Testis (tissue), 3 donors: Measurements from ENCODE around the gene TRIM3. TPM values are rescaled to one million over a fixed set of nuclear protein-coding genes. Genes with fewer than 3 reads are reported as not detected.

ENCODE experiments used
- DNase-seq: peaks from one replicate; pipeline ENCODE4 v3.0.0-alpha.2; 2019
- H3K27ac ChIP-seq, 2 donors: fragments of 200-600 bp; sonication (generic); one replicate each; pipeline ENCODE4 v1.5.1; 2019
- H3K27me3 ChIP-seq: fragments of 200-600 bp; sonication (generic); one replicate; pipeline ENCODE4 v1.5.1; 2019
- H3K36me3 ChIP-seq: fragments of 200-600 bp; sonication (generic); one replicate; pipeline ENCODE4 v1.5.1; 2017; ENCODE audit warnings: low read depth; ENCODE audit errors: missing control alignments
- H3K4me1 ChIP-seq: fragments of 200-600 bp; sonication (generic); one replicate; pipeline ENCODE4 v1.5.1; 2019
- H3K4me3 ChIP-seq, 2 donors: fragments of 200-600 bp; sonication (generic); one replicate each; pipeline ENCODE4 v1.5.1; 2017 to 2019
- H3K9me3 ChIP-seq: fragments of 200-600 bp; sonication (generic); one replicate; pipeline ENCODE4 v1.5.1; 2017
- CTCF ChIP-seq, 3 experiments: fragments of 450-650 bp in 2 of 3; fragments of 200-600 bp in 1 of 3; sonication (generic) in 1 of 3; IDR thresholded peaks; one replicate each; pipeline ENCODE4 v1.5.1; 2016 to 2019; ENCODE audit warnings: antibody characterized with exemption in 3 of 3, mild to moderate bottlenecking in 2 of 3, moderate library complexity in 1 of 3
- POLR2A ChIP-seq: fragments of 450-650 bp; IDR thresholded peaks from one replicate; pipeline ENCODE4 v1.6.1; 2017; ENCODE audit warnings: antibody characterized with exemption, mild to moderate bottlenecking, moderate library complexity
- whole genome bisulfite sequencing, 2 donors: methylation state at CpG; one replicate each; pipeline ENCODE4 v1.1.5; 2018; 5-methylcytosine and 5-hydroxymethylcytosine counted together
- intact Hi-C: fragments of 100-400 bp; cut with DNase I; formaldehyde crosslinking; loops from one replicate; pipeline ENCODE4 v1.15.1; 2023; ENCODE audit warnings: low total_unique reads
- polyA plus RNA-seq: library from polyadenylated mRNA; stranded (reverse); fragments of 350-450 nt; fragmentation: Illumina TruSeq; extraction: RNeasy Lipid Tissue Mini Kit (QIAGEN cat#74804); gene quantifications from one replicate; pipeline ENCODE4 v1.2.3, GENCODE V29; 2014; ENCODE audit warnings: low read depth, low replicate concordance; ENCODE audit not compliant: insufficient read depth
- total RNA-seq, 2 donors: library from RNA; depleted of rRNA; stranded (reverse); fragments of >200 nt; gene quantifications; one replicate each; pipeline ENCODE4 v1.2.3, GENCODE V29; 2016

TRIM3 gene
- total and polyA plus RNA-seq, 3 donors from 2014 or later, result 15.0 to 29.4 (median 29.4) TPM

- H3K36me3 ChIP-seq, result no peaks in the 10 kb centered on the region
- intact Hi-C loops, result no loop called here
Observed at GRCh38 chr11:6402561-6402981, 71.2 kb downstream of the TRIM3 start.

GRCh38 chr11:6402061-6402470 is 71.7 kb downstream of the TRIM3 start:
- TF ChIP-seq CTCF (IDR thresholded peaks at IDR 0.05) (no peak), POLR2A (no peak)
- intact Hi-C loops, result no loop called here
- H3K36me3 ChIP-seq, result no peaks in the 10 kb centered on the region

More at GRCh38 chr11:6402561-6402981, 71.2 kb downstream of the TRIM3 start:
- Histone ChIP-seq H3K9me3 (no peaks in the 10 kb centered on the region), H3K27me3 (no peaks in the 10 kb centered on the region), H3K4me1 (peaks cover under 1% of the 10 kb centered on the region), H3K4me3 (no peak overlapping the region), H3K27ac (no peak overlapping the region)
- WGBS, 2 donors, result 88 to 96% methylated on average over 7 of the region's 7 CpGs
- TF ChIP-seq POLR2A, result no peak
- TF ChIP-seq CTCF (IDR thresholded peaks at IDR 0.05), result no peak
- no peak for DNase-seq

GRCh38 chr11:6401464-6401863 is 72.3 kb downstream of the TRIM3 start:
- DNase-seq, result no peak
- Histone ChIP-seq H3K27me3 (no peaks in the 10 kb centered on the region), H3K36me3 (no peaks in the 10 kb centered on the region), H3K9me3 (no peaks in the 10 kb centered on the region), H3K4me3 (no peak overlapping the region), H3K4me1 (peaks cover 7% of the 10 kb centered on the region), H3K27ac (no peak overlapping the region)
- intact Hi-C loops, result no loop called here
- TF ChIP-seq POLR2A, result no peak
- no peak for TF ChIP-seq CTCF (IDR thresholded peaks at IDR 0.05)
- WGBS, 2 donors, result 99 to 100% methylated on average over 1 to 7 of the region's 7 CpGs

More at GRCh38 chr11:6402061-6402470, 71.7 kb downstream of the TRIM3 start:
- DNase-seq, result no peak
- no peaks in the 10 kb centered on the region for H3K27me3 ChIP-seq
- peaks cover 4% of the 10 kb centered on the region for H3K4me1 ChIP-seq
- 90% methylated on average over 12 of the region's 12 CpGs for WGBS, 2 donors
- no peak overlapping the region for H3K27ac ChIP-seq
- H3K4me3 ChIP-seq, result no peak overlapping the region
- H3K9me3 ChIP-seq, result no peaks in the 10 kb centered on the region

GRCh38 chr11:6400431-6401345 is 73.1 kb downstream of the TRIM3 start:
- WGBS, 2 donors, result 94 to 96% methylated on average over 14 to 15 of the region's 15 CpGs
- Histone ChIP-seq H3K9me3 (no peaks in the 10 kb centered on the region), H3K36me3 (no peaks in the 10 kb centered on the region), H3K4me3 (no peak overlapping the region), H3K27ac (no peak overlapping the region), H3K27me3 (no peaks in the 10 kb centered on the region), H3K4me1 (peaks cover 7% of the 10 kb centered on the region)
- intact Hi-C loops, result no loop called here
- no peak for TF ChIP-seq CTCF (IDR thresholded peaks at IDR 0.05)
- no peak for TF ChIP-seq POLR2A
- DNase-seq, result no peak

Other genes starting within 250 kb of the TRIM3 start
- gene FHIP1B, start 239.3 kb downstream of the TRIM3 start, total RNA-seq, result 100 to 1,000 TPM; 134 to 156 TPM
- 98.3 TPM for gene FHIP1B, start 239.3 kb downstream of the TRIM3 start, polyA plus RNA-seq
- 1 to 10 TPM; 7.9 to 9.1 TPM for gene CNGA4, start 234.9 kb downstream of the TRIM3 start, total RNA-seq
- 14.4 TPM for gene CNGA4, start 234.9 kb downstream of the TRIM3 start, polyA plus RNA-seq
- gene CCKBR, start 214.1 kb downstream of the TRIM3 start, total RNA-seq, result under 1 TPM; 0.37 to 0.63 TPM
- gene CCKBR, start 214.1 kb downstream of the TRIM3 start, polyA plus RNA-seq, result 0.47 TPM
- gene CAVIN3, start 153.4 kb downstream of the TRIM3 start, total RNA-seq, result 100 to 1,000 TPM; 103 to 177 TPM
- 237 TPM for gene CAVIN3, start 153.4 kb downstream of the TRIM3 start, polyA plus RNA-seq
- 10 to 100 TPM; 30.4 to 41.2 TPM for gene SMPD1, start 83.5 kb downstream of the TRIM3 start, total RNA-seq
- gene SMPD1, start 83.5 kb downstream of the TRIM3 start, polyA plus RNA-seq, result 27.4 TPM
- gene APBB1, start 54.8 kb downstream of the TRIM3 start, total RNA-seq, result 10 to 100 TPM; 42.6 to 57.3 TPM
- gene APBB1, start 54.8 kb downstream of the TRIM3 start, polyA plus RNA-seq, result 43.7 TPM
- 1 to 10 TPM; 2.7 to 4.2 TPM for gene HPX, start 33.0 kb downstream of the TRIM3 start, total RNA-seq
- gene HPX, start 33.0 kb downstream of the TRIM3 start, polyA plus RNA-seq, result 3.1 TPM
- 10 to 100 TPM; 70.2 to 80.1 TPM for gene ARFIP2, start 7.4 kb upstream of the TRIM3 start, total RNA-seq
- gene ARFIP2, start 7.4 kb upstream of the TRIM3 start, polyA plus RNA-seq, result 56.1 TPM
- gene TIMM10B, start 7.6 kb upstream of the TRIM3 start, total RNA-seq, result 10 to 100 TPM; 49.1 to 55.1 TPM
- 37.0 TPM for gene TIMM10B, start 7.6 kb upstream of the TRIM3 start, polyA plus RNA-seq
- 100 to 1,000 TPM in 1 of 2 donors, 10 to 100 TPM in 1; 66.3 to 103 TPM for gene DNHD1, start 23.3 kb upstream of the TRIM3 start, total RNA-seq
- 83.2 TPM for gene DNHD1, start 23.3 kb upstream of the TRIM3 start, polyA plus RNA-seq
- gene RRP8, start 129.7 kb upstream of the TRIM3 start, total RNA-seq, result 10 to 100 TPM; 17.5 to 18.5 TPM
- gene RRP8, start 129.7 kb upstream of the TRIM3 start, polyA plus RNA-seq, result 29.6 TPM
- gene ILK, start 129.8 kb upstream of the TRIM3 start, total RNA-seq, result 100 to 1,000 TPM in 1 of 2 donors, 10 to 100 TPM in 1; 79.1 to 109 TPM
- gene ILK, start 129.8 kb upstream of the TRIM3 start, polyA plus RNA-seq, result 122 TPM
- gene TAF10, start 138.3 kb upstream of the TRIM3 start, total RNA-seq, result 100 to 1,000 TPM; 123 to 210 TPM
- gene TAF10, start 138.3 kb upstream of the TRIM3 start, polyA plus RNA-seq, result 389 TPM
- gene TPP1, start 145.5 kb upstream of the TRIM3 start, total RNA-seq, result 100 to 1,000 TPM; 134 to 151 TPM
- 60.9 TPM for gene TPP1, start 145.5 kb upstream of the TRIM3 start, polyA plus RNA-seq
- 1 to 10 TPM; 7.1 to 8.8 TPM for gene DCHS1, start 181.9 kb upstream of the TRIM3 start, total RNA-seq
- 14.2 TPM for gene DCHS1, start 181.9 kb upstream of the TRIM3 start, polyA plus RNA-seq
- gene MRPL17, start 209.4 kb upstream of the TRIM3 start, total RNA-seq, result 10 to 100 TPM; 21.0 to 22.7 TPM
- 49.5 TPM for gene MRPL17, start 209.4 kb upstream of the TRIM3 start, polyA plus RNA-seq